Loucy (cell line): Measurements from ENCODE around the gene NXPH2.

Source experiments
- CTCF ChIP-seq: fragments of 200-600 bp; sonication (generic); conservative IDR thresholded peaks from 2 replicates; pipeline ENCODE4 v1.5.1; 2014; ENCODE audit warnings: mild to moderate bottlenecking, antibody characterized with exemption, low read length
- EZH2phosphoT487 ChIP-seq: fragments of 200-600 bp; IDR thresholded peaks from 2 replicates; pipeline ENCODE4 v1.6.1; 2018; ENCODE audit warnings: antibody characterized with exemption, mild to moderate bottlenecking, moderate library complexity, borderline replicate concordance

- TF ChIP-seq EZH2phosphoT487 (no peak), CTCF (no peak)
These were observed 61.8 kb downstream of the NXPH2 start for GRCh38 chr2:138718405-138718804.
